ENCODE data around the gene RANBP1.

RANBP1 gene

GRCh38 chr22:20109411-20110358 is 6.2 kb upstream of the RANBP1 start:
- DNase-seq: no peak

DNA sequence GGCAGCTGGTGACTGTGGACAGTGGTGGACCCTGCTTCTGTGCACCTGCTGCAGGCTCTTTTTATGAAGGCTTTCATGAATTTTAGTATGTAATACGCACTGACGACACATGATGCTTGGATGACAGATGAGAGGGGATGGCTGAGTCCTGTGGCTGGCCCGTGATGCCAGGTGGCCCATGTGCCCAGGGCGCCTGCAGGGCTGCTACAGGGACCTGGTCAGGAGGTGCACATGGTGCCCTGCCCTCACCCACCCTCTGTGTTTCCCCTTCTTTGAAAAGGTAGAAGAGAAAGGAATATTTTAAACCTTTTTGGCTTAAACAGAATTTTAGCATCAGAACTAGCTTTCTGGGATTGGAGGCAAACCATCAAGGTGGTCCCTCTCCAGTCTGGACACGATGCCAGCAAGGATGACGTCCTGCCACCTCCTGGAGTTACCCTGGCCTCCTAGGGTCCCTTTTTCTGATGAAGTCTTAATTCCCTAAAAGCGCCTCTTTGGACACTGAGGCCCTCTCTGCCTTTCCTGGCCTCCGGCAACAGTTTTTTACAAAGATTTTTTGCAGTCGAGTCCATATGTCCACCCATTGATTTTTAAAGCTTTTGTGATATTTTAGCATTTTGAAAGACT is 5.4 kb upstream of the RANBP1 start:
- DNase-seq: no peak

DNA sequence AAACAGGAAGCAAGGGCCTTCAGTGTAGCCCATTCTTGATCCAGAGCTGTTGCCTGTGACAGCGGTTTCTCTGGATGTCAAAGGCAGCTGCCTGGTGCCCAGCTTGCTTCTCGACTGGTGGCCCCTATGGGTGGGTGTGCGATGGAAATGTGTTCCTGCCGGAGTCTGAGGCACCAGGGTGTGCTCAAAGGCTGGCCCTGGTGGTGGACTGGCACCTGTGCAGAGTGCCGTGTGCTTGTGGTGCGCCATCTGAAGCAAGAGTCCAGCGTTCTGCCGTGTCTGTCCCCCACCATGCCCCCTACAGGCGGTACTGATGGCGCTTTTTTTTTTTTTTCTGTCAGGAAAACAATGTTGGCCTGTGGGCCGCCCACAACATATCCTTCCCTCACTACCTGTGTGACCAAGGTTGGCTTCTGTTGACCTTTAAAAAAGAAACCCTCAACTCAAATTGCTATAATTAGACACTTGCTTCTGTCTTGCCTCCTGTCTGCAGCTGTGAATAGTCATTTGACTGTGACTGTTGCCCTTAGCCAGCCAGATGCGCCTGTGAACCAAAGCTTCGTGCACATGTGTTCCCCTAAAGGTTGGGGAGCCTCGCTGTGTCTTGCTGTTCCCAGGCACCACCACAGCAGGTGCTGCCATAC is 4.7 kb upstream of the RANBP1 start:
- DNase-seq: peak; percentile 20

GRCh38 chr22:20111689-20112622 is 3.9 kb upstream of the RANBP1 start:
- no peak for DNase-seq

GRCh38 chr22:20112623-20113511 is 3.0 kb upstream of the RANBP1 start:
- DNase-seq: no peak

DNA sequence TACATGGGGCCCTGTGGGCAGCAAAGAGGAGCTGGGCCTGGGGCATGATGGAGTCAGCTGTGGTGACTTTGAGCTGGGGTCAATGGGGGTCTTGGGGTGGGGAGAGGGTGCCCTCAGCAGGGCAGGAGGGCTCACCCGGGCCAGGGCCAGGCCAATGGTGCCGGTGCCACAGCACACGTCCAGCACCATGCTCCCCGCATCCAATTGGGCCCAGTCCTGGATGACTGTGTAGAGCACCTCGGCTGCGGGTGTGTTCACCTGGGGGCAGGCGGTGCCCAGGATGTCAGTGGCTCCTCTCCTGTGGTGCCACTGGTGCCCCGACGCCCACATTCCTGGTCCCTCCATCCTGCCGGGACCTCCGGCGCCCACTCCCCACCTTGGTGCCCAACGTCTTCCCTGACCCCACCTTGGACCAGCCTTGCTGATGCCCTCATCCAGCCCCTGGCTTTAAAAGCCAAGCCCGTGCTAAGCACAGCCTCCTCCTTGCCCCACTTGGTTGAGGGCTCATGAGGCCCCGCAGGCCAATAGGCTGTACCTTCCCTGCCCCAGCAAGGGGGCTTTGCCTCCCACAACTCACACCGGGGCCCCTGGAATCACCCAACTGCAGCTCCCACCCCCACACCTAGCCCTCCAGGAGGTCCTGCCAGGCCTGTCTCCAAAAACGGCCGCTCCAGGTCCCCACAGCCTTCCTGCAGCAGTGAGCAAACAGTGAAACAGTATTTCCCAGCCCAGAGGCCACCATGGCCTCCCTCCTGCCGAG is 2.2 kb upstream of the RANBP1 start:
- DNase-seq: no peak

DNA sequence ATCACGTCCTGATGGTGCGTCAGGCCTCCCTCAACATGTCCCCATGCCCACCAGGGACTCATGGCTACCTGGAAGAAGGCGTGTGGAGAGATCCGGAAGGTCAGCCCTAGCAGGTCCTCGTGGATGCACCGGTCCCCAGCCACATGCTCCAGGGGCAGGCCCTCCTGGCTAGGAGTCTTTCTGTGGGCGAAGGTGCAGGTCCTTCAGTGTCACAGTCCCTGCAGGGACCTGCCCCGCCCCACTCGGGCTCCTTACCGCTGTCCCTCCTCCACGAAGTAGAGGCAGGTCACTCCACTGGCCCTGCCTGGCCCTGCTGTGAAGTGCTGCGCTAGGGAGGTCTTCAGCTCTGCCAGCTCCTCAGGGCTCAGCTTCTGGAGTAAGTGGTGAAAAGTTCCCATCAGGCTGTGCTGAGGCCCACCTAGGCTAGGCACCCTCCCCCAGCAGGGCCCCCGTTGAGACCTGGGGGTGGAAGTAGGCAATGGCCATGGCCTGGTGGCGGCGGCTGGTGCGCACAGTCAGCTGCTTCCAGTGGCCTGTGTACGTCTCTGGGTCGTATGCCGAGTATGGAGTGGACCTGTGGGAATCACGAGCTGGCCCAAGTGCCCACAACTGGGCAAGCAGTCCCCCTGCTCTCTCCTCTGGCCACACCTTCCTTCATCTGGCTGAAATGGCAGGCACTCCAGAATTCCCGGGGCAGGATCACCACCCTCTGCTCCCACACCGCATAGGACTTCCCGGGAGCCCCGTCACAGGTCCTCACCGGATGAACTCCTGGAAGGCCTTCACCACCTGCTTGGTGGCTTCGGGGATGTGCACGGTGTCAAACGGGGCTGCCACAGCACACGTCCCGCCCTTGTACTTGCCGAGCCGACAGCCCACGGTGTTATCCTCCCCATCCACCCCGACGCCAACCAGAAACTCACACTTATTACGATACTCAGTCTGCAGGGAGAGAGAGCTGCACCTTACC is 1.1 kb upstream of the RANBP1 start:
- no peak for DNase-seq

DNA sequence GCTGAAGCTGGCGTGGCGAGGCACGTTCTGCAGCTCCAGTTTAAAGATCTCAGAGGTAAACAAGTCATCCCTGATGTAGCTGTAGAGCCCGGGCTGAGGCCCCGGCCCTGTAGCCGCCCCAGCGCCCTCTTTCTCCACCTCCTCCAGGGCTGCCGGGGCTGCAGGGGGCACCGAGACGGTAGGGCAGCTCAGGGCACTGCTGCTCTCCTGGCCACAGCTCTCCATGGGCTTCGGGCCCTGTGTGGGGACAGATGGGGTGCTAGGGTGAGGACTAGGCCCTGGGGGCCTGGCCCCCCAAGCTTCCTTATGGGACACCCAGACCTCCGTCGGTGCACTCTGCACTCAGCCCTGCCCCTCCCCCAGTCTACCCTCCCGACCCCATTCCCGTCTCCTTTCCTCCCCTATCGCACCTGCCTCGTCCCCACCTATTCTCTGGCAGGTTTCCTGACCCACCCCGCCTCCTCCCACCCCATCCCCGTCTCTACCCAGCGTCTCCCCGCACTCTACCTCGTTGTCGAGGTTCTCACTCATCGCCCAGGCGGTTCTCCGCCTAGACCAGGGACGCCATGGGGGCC is 559 bp downstream of the RANBP1 start:
- no peak for DNase-seq

DNA sequence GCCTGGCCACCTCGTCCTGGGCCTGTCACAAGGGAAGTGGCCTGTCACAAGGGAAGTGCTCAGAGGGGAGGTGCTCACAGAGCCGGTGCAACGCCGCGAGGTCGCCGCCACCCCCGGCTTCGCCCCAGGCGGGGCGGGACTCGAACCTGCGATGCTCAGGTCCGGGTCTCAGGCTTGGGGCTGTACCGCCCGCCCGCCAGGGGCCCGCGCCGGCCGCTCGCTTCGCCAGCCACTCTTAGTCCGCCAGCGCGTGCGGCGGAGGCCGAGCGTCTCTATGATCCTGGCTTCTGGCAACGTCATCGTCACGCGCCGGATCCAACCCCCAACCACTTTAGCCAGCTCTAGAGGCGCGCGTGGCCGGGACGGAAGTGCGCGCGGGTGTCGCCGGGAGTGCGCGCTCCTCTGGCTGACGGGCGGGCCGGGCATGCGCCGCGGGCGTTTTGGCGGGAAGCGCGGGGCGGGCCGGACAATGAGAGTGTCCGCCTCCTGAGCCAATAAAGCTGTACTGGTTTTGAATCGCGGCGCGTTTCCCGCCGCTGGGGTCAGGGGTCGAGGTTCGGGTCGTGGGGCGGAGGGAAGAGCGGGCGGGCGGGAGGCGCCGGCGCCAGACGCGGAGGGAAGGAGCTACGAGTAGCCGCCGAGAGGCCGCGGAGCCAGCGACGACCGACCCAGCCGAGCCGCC is 1.2 kb downstream of the RANBP1 start, which contains the start of gene TRMT2A:
TSS of gene TRMT2A (minus strand) at position 276 of the 682 bp plus-strand sequence. CDS start 320 bp downstream, outside the sequence.
- peak; percentile 99 for DNase-seq

DNA sequence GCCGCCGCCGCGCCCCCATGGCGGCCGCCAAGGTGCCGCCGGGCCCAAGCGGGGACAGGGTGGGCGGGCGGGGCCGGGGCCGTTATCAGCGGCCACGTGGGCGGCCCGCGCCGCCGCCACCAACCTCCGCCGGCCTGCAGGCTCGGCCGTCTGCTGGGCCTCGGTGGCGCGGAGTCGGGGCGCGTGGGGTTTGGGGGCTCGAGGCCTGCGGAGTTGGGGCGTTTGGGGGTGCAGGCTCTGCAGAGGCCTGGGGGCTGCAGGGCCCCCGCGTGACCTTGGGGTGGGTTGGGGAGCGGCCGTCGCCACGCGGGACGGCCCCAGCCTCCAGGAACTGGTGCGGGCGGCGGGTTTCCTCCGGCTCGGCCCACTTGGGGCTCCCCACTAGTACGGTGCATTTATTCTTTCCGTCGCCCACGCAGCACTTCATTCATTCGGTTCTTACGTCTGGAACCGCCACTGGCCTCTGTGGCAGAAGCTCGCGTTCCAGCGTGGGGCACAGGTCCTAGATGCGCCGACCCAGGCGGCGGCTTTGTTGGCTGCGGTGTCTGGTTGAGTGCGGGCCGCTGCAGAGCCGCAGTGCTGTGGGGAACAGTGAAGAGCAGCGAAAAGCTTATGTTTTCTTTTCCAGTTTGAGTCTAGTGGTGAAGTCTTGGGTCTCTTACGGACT is 1.9 kb downstream of the RANBP1 start:
- DNase-seq: peak; percentile 16

DNA sequence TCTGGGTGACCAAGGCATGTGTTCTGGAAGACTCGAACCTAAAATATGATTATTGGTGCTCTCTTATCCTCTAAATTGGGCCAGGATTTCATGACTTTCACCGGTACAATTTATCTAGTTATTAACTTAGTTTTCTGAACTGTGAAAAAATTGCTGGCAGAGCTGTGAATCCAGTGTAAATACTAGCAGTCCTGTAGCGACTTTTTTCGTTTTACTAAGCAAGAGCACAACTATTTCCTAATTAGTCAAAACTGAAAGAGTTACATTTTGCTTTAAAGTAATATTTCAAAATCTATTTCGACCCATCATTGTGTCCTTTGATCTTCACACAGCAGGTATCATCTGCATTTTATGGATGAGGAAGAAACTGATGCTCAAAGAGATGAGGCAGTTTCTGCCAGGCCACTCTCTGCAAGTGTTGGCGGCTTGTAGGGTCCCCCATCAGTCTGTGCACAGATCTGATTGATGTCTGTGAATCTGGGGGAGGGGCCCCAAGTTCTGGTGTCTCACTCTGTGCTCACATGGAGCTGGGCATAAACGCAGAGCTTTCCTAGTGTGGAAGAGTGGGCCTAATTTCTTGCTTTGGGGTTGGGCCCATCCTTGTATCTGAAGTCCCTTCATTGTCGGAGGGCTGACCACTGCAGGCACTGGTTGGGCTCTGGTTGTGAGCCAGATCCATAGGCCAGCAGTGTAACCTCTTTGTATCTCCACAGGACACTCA is 2.6 kb downstream of the RANBP1 start:
- no peak for DNase-seq

- no peak for DNase-seq
Measured at GRCh38 chr22:20121856-20122415, 6.0 kb downstream of the RANBP1 start.

DNA sequence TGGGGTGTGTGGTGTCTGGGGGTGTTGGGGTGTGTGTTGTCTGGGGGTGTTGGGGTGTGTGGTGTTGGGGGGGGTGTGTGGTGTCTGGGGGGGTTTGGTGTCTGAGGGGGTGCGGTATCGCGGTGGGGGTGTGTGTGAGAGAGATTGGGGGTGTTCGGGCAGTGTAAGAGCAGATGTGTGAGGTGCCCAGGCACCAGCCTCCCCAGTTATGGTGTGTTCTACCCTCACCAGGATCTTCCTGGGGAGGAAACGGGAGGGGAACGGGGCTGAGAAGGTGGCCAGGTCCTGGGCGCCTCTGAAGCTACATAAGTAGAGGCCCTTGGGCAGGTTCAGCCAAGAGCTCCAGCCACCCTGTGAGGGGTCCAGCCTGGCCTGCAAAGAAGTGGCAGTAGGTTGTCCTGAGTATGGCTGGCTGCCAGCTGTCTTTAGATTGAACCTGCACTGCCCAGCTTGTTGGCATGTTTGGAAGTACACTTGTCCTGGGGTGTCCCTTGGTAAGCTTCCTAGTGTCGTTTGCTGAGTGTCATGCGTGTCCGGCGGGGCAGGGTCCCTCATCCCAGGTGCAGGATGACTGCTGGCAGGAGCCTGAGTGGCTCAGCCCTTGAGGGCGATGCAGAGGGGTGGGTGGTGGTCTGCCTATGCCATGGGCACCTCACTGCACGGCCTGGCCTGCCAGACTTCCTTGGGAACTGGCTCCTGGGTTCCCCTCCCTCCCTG is 7.6 kb downstream of the RANBP1 start:
- no peak for DNase-seq

- DNase-seq: no peak
Measured at GRCh38 chr22:20124083-20124787, 8.3 kb downstream of the RANBP1 start.
